Common myeloid progenitor, CD34-positive (primary cell): ENCODE results near the gene RASA1.

ENCODE experiments used
- CTCF ChIA-PET: fragments of 350-600 bp; sonication (Branson Sonifier 250); formaldehyde crosslinking; loops from one replicate; lab custom pipeline; 2021; ENCODE audit warnings: antibody characterized with exemption; lab: Charles Lee
- POLR2A ChIA-PET: fragments of 350-600 bp; sonication (Branson Sonifier 250); formaldehyde crosslinking; loops from one replicate; lab custom pipeline; 2021; ENCODE audit warnings: antibody characterized with exemption; lab: Charles Lee
- DNase-seq, 3 donors: peaks; one replicate each; pipeline versions ENCODE4 v3.0.0 to v3.0.0-alpha.2; 2013
- H3K27ac ChIP-seq, 2 experiments: 1 replicate in 1 of 2; 2 replicates in 1 of 2; pipeline ENCODE4 v1.7.0; 2013; ENCODE audit warnings: inconsistent platforms in 2 of 2, low read length in 2 of 2, mild to moderate bottlenecking in 2 of 2, low read depth in 1 of 2, moderate library complexity in 1 of 2; ENCODE audit not compliant: severe bottlenecking in 2 of 2, insufficient read depth in 1 of 2, poor library complexity in 1 of 2
- H3K27me3 ChIP-seq, 5 experiments: replicated peaks in 2 of 5; 1 replicate in 3 of 5; 2 replicates in 2 of 5; pipeline versions ENCODE4 v1.6.1 to v1.7.0; 2013; ENCODE audit warnings: low read length in 4 of 5, mild to moderate bottlenecking in 2 of 5, moderate library complexity in 2 of 5, inconsistent platforms in 1 of 5; ENCODE audit not compliant: insufficient read depth in 5 of 5, control insufficient read depth in 4 of 5
- H3K36me3 ChIP-seq, 4 experiments: 1 replicate in 2 of 4; 2 replicates in 2 of 4; pipeline versions ENCODE4 v1.6.1 to v1.7.0; 2013; ENCODE audit warnings: low read length in 3 of 4, control low read depth in 1 of 4, mild to moderate bottlenecking in 1 of 4; ENCODE audit not compliant: control insufficient read depth in 4 of 4, insufficient read depth in 4 of 4
- H3K4me1 ChIP-seq, 4 experiments: 1 replicate in 3 of 4; 2 replicates in 1 of 4; pipeline versions ENCODE4 v1.6.1 to v1.7.1; 2013; ENCODE audit warnings: low read length in 3 of 4, mild to moderate bottlenecking in 3 of 4, control low read depth in 1 of 4, inconsistent platforms in 1 of 4, moderate library complexity in 1 of 4; ENCODE audit not compliant: control insufficient read depth in 4 of 4, insufficient read depth in 4 of 4; ENCODE audit errors: control extremely low read depth in 1 of 4
- H3K4me3 ChIP-seq, 7 experiments: 1 replicate in 4 of 7; 2 replicates in 3 of 7; pipeline versions ENCODE4 v1.5.1 to v1.7.0; 2013; ENCODE audit warnings: mild to moderate bottlenecking in 7 of 7, low read length in 6 of 7, moderate library complexity in 6 of 7, inconsistent platforms in 2 of 7, low read depth in 2 of 7, control low read depth in 1 of 7; ENCODE audit not compliant: insufficient read depth in 4 of 7, control insufficient read depth in 1 of 7; ENCODE audit errors: extremely low read depth in 1 of 7
- H3K9me3 ChIP-seq, 5 experiments: 1 replicate in 4 of 5; 2 replicates in 1 of 5; pipeline versions ENCODE4 v1.6.1 to v1.7.1; 2013; ENCODE audit warnings: low read length in 4 of 5, mild to moderate bottlenecking in 2 of 5, inconsistent platforms in 1 of 5, low read depth in 1 of 5, moderate library complexity in 1 of 5; ENCODE audit not compliant: control insufficient read depth in 4 of 5, insufficient read depth in 2 of 5; ENCODE audit errors: control extremely low read depth in 1 of 5
- WGBS: methylation state at CpG from one replicate; pipeline ENCODE4 v1.1.5; 2013; ENCODE audit not compliant: insufficient coverage; 5-methylcytosine and 5-hydroxymethylcytosine counted together

RASA1 gene

DNA sequence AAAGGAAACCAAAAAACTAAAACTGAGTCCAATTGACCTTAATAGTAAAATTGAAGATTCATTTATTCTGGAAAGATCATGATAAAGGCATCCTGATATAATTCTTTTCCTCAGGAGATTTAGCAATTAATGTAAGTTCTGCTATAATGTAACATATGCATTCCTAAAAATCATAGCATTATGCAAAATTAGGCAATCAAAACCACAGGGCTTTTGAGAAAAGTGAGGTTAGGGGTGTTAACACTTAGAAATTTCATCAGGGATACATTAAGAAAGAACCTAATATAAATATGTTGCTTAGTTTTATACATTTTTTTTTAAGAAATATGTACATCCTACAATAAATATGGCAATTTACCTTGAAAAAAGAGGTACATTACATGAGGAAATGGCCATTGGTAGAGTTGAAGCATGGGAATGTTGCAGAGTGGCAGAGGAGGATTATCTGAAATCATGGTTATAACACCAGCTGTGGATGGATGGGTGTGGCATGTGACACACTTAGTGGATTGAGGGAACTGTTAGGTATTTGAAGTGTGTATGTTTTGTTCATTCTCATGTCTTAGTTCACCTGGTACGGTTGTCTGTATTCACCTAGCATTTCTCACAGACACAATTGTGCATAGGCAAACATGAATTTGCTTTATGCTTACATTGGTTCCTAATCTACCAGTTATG lies 94.0 kb downstream of the RASA1 start:
- no peak overlapping the region for H3K27ac ChIP-seq

DNA sequence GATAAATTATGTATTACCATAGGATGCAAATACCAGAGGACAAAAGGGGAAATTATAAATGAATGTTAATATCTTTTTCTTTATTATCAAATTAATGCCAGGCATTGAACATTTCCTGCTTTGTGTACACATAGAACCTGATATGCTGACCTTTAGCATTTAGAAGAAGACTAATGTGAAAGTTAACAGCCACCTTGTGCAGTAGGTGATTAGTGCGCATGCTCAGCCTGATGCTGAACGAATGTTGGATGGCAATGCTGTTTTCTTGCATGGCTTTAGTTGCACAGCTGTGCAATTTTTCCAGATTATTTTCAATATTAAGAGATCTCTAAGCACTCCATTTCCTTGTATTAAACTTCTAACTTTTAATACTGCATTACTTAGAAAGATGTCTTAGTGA lies 99.6 kb downstream of the RASA1 start:
- Histone ChIP-seq H3K27me3 (no peaks in the 10 kb centered on the region), H3K4me1 (no peaks in the 10 kb centered on the region), H3K4me3 (no peak overlapping the region), H3K9me3 (no peaks in the 10 kb centered on the region), H3K27ac (no peak overlapping the region), H3K36me3 (peaks cover 10 to 36% (median 22%) of the 10 kb centered on the region in 4 experiments)
- POLR2A ChIA-PET = no interaction called here
- CTCF ChIA-PET = no interaction called here
- no peak for DNase-seq
- 100% methylated on average over 1 of the region's 2 CpGs for WGBS

More for the DNA sequence above, 94.0 kb downstream of the RASA1 start:
- no peaks in the 10 kb centered on the region for H3K27me3 ChIP-seq
- H3K36me3 ChIP-seq = peaks cover 13 to 20% (median 16%) of the 10 kb centered on the region in 4 experiments
- no peak overlapping the region for H3K4me3 ChIP-seq
- DNase-seq = no peak
- no peaks in the 10 kb centered on the region for H3K4me1 ChIP-seq
- POLR2A ChIA-PET = no interaction called here
- CTCF ChIA-PET = no interaction called here
- no peaks in the 10 kb centered on the region for H3K9me3 ChIP-seq
- WGBS = no CpG with 5 or more reads among the region's 1 CpG

DNA sequence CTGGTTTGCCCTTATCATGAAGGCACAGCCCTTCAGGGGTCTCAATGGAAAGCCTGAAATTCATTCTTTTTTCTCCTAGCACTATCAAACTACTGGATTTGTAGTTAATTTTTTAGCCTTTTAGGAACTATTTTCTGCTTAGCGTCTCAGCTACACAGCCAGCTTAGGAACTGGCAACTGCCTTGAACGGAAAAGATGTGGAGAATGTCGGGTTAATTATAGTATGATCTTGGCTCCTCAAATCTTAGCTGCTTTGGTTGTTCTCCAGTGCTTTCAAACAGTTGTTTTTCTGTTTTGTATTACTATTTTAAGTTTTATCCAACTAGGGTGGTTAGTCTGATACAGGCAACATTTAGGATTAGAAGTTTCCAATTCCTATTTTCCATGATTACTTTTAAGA lies 100.9 kb downstream of the RASA1 start:
- DNase-seq = no peak
- peaks cover 12 to 43% (median 26%) of the 10 kb centered on the region in 4 experiments for H3K36me3 ChIP-seq
- WGBS = no CpG with 5 or more reads among the region's 3 CpGs
- no peaks in the 10 kb centered on the region for H3K9me3 ChIP-seq
- ChIA-PET CTCF (interaction anchor here (0.6 to 1.3 kb wide), 2 partner anchors 9 to 12 kb away, joined by 3 to 6 read pairs; no protein-coding TSS in a partner anchor), POLR2A (no interaction called here)
- H3K4me3 ChIP-seq = no peak overlapping the region
- H3K27ac ChIP-seq = no peak overlapping the region
- no peaks in the 10 kb centered on the region for H3K4me1 ChIP-seq
- no peaks in the 10 kb centered on the region for H3K27me3 ChIP-seq

- H3K27me3 ChIP-seq = no peaks in the 10 kb centered on the region
- POLR2A ChIA-PET = no interaction called here
- peaks cover 12 to 40% (median 26%) of the 10 kb centered on the region in 4 experiments for H3K36me3 ChIP-seq
- no peaks in the 10 kb centered on the region for H3K9me3 ChIP-seq
- no peak overlapping the region for H3K27ac ChIP-seq
- DNase-seq = no peak
- H3K4me1 ChIP-seq = no peaks in the 10 kb centered on the region
- CTCF ChIA-PET = interaction anchor here (1.3 kb wide), 1 partner anchor 11 kb away, joined by 6 read pairs; no protein-coding TSS in a partner anchor
- no peak overlapping the region for H3K4me3 ChIP-seq
Measured at GRCh38 chr5:87369431-87369830, 101.7 kb downstream of the RASA1 start.

- Histone ChIP-seq H3K4me3 (no peak overlapping the region), H3K27me3 (no peaks in the 10 kb centered on the region), H3K4me1 (no peaks in the 10 kb centered on the region), H3K27ac (no peak overlapping the region), H3K36me3 (peaks cover 12 to 53% (median 35%) of the 10 kb centered on the region in 4 experiments), H3K9me3 (no peaks in the 10 kb centered on the region)
- ChIA-PET CTCF (interaction anchor here (0.7 to 1.5 kb wide), 4 partner anchors 10 to 305 kb away, joined by 3 to 5 read pairs (median 4); no protein-coding TSS in a partner anchor), POLR2A (no interaction called here)
- DNase-seq = no peak
- WGBS = no CpG with 5 or more reads among the region's 2 CpGs
Measured at GRCh38 chr5:87372705-87373104, 105.0 kb downstream of the RASA1 start.

- Histone ChIP-seq H3K4me3 (no peak overlapping the region), H3K36me3 (peaks cover 12 to 83% (median 45%) of the 10 kb centered on the region in 4 experiments), H3K27ac (no peak overlapping the region), H3K9me3 (no peaks in the 10 kb centered on the region), H3K27me3 (no peaks in the 10 kb centered on the region), H3K4me1 (no peaks in the 10 kb centered on the region)
- POLR2A ChIA-PET = no interaction called here
- DNase-seq = no peak
- WGBS = no CpG with 5 or more reads among the region's 1 CpG
- CTCF ChIA-PET = no interaction called here
Measured at GRCh38 chr5:87382224-87382623, 114.5 kb downstream of the RASA1 start.

GRCh38 chr5:87383216-87383615 lies 115.5 kb downstream of the RASA1 start:
- ChIA-PET CTCF (interaction anchor here (0.6 to 1.9 kb wide), 4 partner anchors 9 to 368 kb away, joined by 3 to 9 read pairs (median 5); no protein-coding TSS in a partner anchor), POLR2A (interaction anchor here (0.6 kb wide), 1 partner anchor 17 kb away, joined by 6 read pairs; no protein-coding TSS in a partner anchor)
- H3K27me3 ChIP-seq = no peaks in the 10 kb centered on the region
- no peak for DNase-seq
- peak overlapping the region in 1 of 2 experiments; percentile 18 for H3K27ac ChIP-seq
- no peak overlapping the region for H3K4me3 ChIP-seq
- H3K36me3 ChIP-seq = peaks cover 18 to 83% (median 43%) of the 10 kb centered on the region in 4 experiments
- H3K9me3 ChIP-seq = no peaks in the 10 kb centered on the region
- no peaks in the 10 kb centered on the region for H3K4me1 ChIP-seq
- no CpG with 5 or more reads among the region's 1 CpG for WGBS
